Thoracic aorta (tissue), 2 donors: Measurements from ENCODE around the gene ABCD1. TPM values are rescaled to one million over a fixed set of nuclear protein-coding genes. Genes with fewer than 3 reads are reported as not detected.

ENCODE experiments used
- ATAC-seq: fragments of 150-250 bp; one replicate; pipeline ENCODE4 v1.8.0; 2017; ENCODE audit warnings: low read depth; ENCODE audit not compliant: insufficient number of reproducible peaks, low FRiP score
- DNase-seq: peaks from one replicate; pipeline ENCODE4 v3.0.0-alpha.2; 2020; ENCODE audit warnings: low spot score
- H3K27ac ChIP-seq, 2 donors: fragments of 200-600 bp; sonication (generic); 1 replicate in 1 of 2; 2 replicates in 1 of 2; pipeline ENCODE4 v1.5.1; 2016; ENCODE audit warnings: mild to moderate bottlenecking in 2 of 2, moderate library complexity in 2 of 2
- H3K27me3 ChIP-seq: fragments of 200-600 bp; sonication (generic); replicated peaks from 2 replicates; pipeline ENCODE4 v1.6.0; 2016; ENCODE audit warnings: mild to moderate bottlenecking; ENCODE audit not compliant: insufficient read depth
- H3K36me3 ChIP-seq: fragments of 200-600 bp; sonication (generic); one replicate; pipeline ENCODE4 v1.5.1; 2016
- H3K4me1 ChIP-seq, 2 donors: fragments of 200-600 bp; sonication (generic); 1 replicate in 1 of 2; 2 replicates in 1 of 2; pipeline versions ENCODE4 v1.5.1 to v1.6.0; 2016; ENCODE audit warnings: low read depth in 2 of 2, mild to moderate bottlenecking in 1 of 2; ENCODE audit not compliant: control insufficient read depth in 1 of 2
- H3K4me3 ChIP-seq: fragments of 200-600 bp; sonication (generic); 2 replicates; pipeline ENCODE4 v1.5.1; 2016; ENCODE audit warnings: mild to moderate bottlenecking
- H3K9me3 ChIP-seq: fragments of 200-600 bp; sonication (generic); 2 replicates; pipeline ENCODE4 v1.5.1; 2016
- total RNA-seq, 2 donors: library from RNA; depleted of rRNA; stranded (reverse); fragments of >200 nt; gene quantifications; one replicate each; pipeline versions ENCODE4 v1.1.0 to v1.2.3, GENCODE V29; 2016
- TF ChIP-seq, protein P1 (sequence below): fragments of 200-600 bp; sonication (generic); IDR thresholded peaks from one replicate; pipeline ENCODE4 v1.5.1; 2019; ENCODE audit warnings: antibody characterized with exemption

Gene ABCD1
- total RNA-seq, 2 donors from 2014 or later: 24.3 to 40.6 TPM

DNA sequence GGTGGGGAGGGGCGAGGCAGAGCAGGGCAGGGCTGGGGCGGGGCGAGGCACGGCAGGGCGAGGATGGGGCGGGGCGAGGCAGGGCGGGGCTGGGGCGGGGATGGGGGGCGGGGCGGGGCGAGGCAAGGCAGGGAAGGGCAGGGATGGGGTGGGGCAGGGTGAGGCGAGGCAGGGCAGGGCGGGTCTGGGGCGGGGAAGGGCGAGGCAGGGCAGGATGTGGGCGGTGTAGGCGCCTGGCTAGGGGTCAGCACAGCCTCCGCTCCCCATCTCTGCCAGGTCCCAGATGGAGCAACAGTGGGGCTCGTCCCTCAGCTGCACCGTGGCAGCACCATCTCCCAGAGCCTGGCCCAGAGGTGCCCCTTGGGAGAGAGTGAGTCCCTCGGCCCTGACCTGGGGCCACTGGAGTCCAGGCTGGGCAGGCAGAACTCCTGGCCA, 52.0 kb downstream of the ABCD1 start:
- ATAC-seq (no peak), DNase-seq (no peak)
- peaks cover 0 to 16% of the 10 kb centered on the region in 2 donors for H3K4me1 ChIP-seq
- H3K4me3 ChIP-seq: no peak overlapping the region
- no peaks in the 10 kb centered on the region for H3K27me3 ChIP-seq
- H3K9me3 ChIP-seq: no peaks in the 10 kb centered on the region
- no peaks in the 10 kb centered on the region for H3K36me3 ChIP-seq
- TF ChIP-seq, protein P1, sequence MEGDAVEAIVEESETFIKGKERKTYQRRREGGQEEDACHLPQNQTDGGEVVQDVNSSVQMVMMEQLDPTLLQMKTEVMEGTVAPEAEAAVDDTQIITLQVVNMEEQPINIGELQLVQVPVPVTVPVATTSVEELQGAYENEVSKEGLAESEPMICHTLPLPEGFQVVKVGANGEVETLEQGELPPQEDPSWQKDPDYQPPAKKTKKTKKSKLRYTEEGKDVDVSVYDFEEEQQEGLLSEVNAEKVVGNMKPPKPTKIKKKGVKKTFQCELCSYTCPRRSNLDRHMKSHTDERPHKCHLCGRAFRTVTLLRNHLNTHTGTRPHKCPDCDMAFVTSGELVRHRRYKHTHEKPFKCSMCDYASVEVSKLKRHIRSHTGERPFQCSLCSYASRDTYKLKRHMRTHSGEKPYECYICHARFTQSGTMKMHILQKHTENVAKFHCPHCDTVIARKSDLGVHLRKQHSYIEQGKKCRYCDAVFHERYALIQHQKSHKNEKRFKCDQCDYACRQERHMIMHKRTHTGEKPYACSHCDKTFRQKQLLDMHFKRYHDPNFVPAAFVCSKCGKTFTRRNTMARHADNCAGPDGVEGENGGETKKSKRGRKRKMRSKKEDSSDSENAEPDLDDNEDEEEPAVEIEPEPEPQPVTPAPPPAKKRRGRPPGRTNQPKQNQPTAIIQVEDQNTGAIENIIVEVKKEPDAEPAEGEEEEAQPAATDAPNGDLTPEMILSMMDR: no peak
- no peak overlapping the region for H3K27ac ChIP-seq

DNA sequence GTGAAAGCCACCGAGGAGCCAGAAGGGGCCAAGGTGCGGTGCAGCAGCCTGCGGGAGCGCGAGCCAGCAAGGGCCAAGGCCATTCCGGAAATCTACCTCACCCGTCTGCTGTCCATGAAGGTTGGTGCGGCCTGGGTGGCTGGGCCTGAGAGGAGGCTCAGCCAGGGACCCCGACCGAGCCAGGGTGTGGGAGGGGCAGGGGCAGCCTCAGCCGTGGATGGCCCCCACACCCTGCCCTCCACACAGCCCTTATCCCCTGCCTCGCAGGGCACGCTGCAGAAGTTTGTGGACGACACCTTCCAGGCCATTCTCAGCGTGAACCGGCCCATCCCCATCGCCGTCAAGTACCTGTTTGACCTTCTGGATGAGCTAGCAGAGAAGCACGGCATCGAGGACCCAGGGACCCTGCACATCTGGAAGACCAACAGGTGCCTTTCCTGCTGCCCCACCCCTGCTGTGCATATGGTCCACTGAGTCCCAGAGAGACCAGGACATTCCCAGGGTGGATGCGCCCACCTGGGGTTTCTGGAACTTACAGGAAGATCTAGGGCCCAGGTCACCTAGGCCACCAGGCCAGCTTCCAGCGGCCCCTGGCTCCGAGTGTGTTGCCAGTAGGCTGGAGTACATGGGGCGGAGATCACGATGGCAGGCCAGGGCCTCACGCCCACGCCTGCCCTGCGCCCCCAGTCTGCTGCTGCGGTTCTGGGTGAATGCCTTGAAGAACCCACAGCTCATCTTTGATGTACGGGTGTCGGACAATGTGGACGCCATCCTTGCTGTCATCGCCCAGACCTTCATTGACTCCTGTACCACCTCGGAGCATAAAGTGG, 52.8 kb downstream of the ABCD1 start:
- Histone ChIP-seq H3K27ac (no peak overlapping the region), H3K36me3 (no peaks in the 10 kb centered on the region), H3K4me1 (peaks cover 0 to 24% of the 10 kb centered on the region in 2 donors), H3K4me3 (no peak overlapping the region), H3K27me3 (no peaks in the 10 kb centered on the region), H3K9me3 (no peaks in the 10 kb centered on the region)
- DNase-seq (no peak), ATAC-seq (no peak)
- TF ChIP-seq, protein P1: no peak

DNA sequence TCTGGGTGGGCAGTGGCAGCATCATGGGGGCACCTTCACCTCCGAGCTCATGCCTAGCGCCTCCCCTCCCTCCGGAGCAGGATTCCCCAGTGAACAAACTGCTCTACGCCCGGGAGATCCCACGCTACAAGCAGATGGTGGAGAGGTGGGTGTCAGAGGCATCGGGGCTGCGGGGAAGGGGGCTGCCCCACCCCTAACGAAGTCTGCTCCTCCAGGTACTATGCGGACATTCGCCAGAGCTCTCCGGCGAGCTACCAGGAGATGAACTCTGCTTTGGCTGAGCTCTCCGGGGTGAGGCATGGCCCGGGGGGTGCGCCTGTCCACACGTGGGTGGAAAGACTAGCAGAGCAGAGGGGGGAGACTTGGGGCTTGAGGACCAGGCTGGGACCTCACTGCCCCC, 53.5 kb downstream of the ABCD1 start:
- no peaks in the 10 kb centered on the region for H3K27me3 ChIP-seq
- no peak overlapping the region for H3K27ac ChIP-seq

DNA sequence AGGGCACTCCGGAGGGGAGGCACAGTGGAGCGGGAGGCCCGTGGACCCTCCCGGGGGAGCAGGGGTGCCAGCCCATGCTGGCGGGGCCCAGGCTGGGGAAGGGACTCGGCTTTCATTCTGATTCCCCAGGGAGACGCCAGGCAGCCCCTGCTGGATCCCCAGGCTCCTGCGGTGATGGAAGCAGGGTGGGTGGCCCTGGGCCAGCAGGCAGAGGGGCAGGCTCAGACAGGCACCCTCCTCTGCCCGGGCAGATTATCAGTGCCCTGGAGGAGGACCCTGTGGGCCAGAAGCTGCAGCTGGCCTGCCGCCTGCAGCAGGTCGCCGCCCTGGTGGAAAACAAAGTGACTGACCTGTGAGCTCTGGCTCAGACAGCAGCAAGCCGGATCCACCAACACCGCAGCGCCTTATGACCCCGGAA, 54.0 kb downstream of the ABCD1 start:
- DNase-seq: no peak
- Histone ChIP-seq H3K27ac (no peak overlapping the region), H3K9me3 (no peaks in the 10 kb centered on the region)

More for the DNA sequence above, 53.5 kb downstream of the ABCD1 start:
- H3K36me3 ChIP-seq: no peaks in the 10 kb centered on the region
- peaks cover 0 to 26% of the 10 kb centered on the region in 2 donors for H3K4me1 ChIP-seq
- no peak overlapping the region for H3K4me3 ChIP-seq
- DNase-seq: no peak
- H3K9me3 ChIP-seq: no peaks in the 10 kb centered on the region
- TF ChIP-seq, protein P1: no peak
- ATAC-seq: no peak

More for the DNA sequence above, 54.0 kb downstream of the ABCD1 start:
- Histone ChIP-seq H3K27me3 (no peaks in the 10 kb centered on the region), H3K4me3 (no peak overlapping the region), H3K4me1 (peaks cover 0 to 26% of the 10 kb centered on the region in 2 donors), H3K36me3 (no peaks in the 10 kb centered on the region)
- ATAC-seq: no peak
- TF ChIP-seq, protein P1: no peak
